Endothelial cell of umbilical vein (primary cell): ENCODE results near the gene KISS1R.

ENCODE experiments used
- EZH2 ChIP-seq: IDR thresholded peaks from 2 replicates; pipeline ENCODE4 v1.6.1; 2012; ENCODE audit warnings: borderline replicate concordance, low read depth, mild to moderate bottlenecking, moderate library complexity, low read length, inconsistent platforms; ENCODE audit not compliant: severe bottlenecking
- FOS ChIP-seq: IDR thresholded peaks from 2 replicates; pipeline ENCODE4 v1.6.1; 2011; ENCODE audit warnings: mild to moderate bottlenecking, low read length, moderate library complexity, borderline replicate concordance; ENCODE audit not compliant: insufficient read depth
- GATA2 ChIP-seq: IDR thresholded peaks from 2 replicates; pipeline ENCODE4 v1.7.0; 2011; ENCODE audit warnings: low read depth, mild to moderate bottlenecking, moderate library complexity, mixed read lengths, low read length; ENCODE audit not compliant: insufficient read length, insufficient read depth
- JUN ChIP-seq: IDR thresholded peaks from 2 replicates; pipeline ENCODE4 v1.6.1; 2011; ENCODE audit warnings: borderline replicate concordance, low read depth; ENCODE audit not compliant: insufficient read length, insufficient read depth
- MYC ChIP-seq: IDR thresholded peaks from one replicate; pipeline ENCODE4 v1.6.1; 2011; ENCODE audit warnings: mild to moderate bottlenecking, low read depth, low read length
- POLR2A ChIP-seq: IDR thresholded peaks from 2 replicates; pipeline ENCODE4 v1.6.1; 2012; ENCODE audit warnings: low read depth, mild to moderate bottlenecking, control low read depth, low read length
- POLR2AphosphoS5 ChIP-seq: IDR thresholded peaks from 2 replicates; pipeline ENCODE4 v1.6.1; 2012; ENCODE audit warnings: low read depth, mild to moderate bottlenecking, control low read depth, low read length, moderate library complexity; ENCODE audit not compliant: insufficient read depth
- TF ChIP-seq, protein P1 (sequence below), 2 donors: IDR thresholded peaks; 1 replicate in 1 of 2; 2 replicates in 1 of 2; pipeline ENCODE4 v1.5.1; 2011; ENCODE audit warnings: low read length in 2 of 2, mild to moderate bottlenecking in 2 of 2, moderate library complexity in 2 of 2, control low read depth in 1 of 2, inconsistent platforms in 1 of 2, low read depth in 1 of 2; ENCODE audit not compliant: insufficient read depth in 1 of 2; ENCODE audit errors: extremely low read depth in 1 of 2
- TF ChIP-seq, protein P2 (sequence below): IDR thresholded peaks from 2 replicates; pipeline ENCODE4 v1.6.1; 2011; ENCODE audit not compliant: insufficient read depth, insufficient read length

DNA sequence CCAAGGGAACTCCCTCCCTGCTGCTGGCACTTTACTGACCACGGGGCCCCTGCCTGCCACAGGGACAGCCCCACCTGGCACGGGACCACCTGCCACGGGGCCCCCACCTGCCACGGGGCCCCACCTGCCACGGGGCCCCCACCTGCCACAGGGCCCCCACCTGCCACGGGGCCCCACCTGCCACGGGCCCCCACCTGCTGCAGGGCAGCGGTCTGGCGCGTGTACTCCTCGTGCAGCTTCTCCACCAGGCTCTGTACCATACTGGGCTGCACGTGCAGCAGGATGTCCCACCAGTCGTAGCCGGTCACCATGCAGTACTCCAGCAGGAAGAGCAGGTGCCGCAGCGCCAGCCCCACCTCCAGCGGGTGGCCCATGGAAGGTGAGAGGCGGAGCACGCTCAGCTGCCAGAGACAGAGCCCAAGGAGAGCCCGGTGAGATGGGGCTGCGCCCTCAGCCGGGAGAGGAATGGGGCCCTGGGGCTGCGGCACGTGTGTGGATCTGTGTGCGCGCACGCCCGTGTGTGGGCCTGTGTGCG is 40.3 kb upstream of the KISS1R start:
- TF ChIP-seq, protein P1, sequence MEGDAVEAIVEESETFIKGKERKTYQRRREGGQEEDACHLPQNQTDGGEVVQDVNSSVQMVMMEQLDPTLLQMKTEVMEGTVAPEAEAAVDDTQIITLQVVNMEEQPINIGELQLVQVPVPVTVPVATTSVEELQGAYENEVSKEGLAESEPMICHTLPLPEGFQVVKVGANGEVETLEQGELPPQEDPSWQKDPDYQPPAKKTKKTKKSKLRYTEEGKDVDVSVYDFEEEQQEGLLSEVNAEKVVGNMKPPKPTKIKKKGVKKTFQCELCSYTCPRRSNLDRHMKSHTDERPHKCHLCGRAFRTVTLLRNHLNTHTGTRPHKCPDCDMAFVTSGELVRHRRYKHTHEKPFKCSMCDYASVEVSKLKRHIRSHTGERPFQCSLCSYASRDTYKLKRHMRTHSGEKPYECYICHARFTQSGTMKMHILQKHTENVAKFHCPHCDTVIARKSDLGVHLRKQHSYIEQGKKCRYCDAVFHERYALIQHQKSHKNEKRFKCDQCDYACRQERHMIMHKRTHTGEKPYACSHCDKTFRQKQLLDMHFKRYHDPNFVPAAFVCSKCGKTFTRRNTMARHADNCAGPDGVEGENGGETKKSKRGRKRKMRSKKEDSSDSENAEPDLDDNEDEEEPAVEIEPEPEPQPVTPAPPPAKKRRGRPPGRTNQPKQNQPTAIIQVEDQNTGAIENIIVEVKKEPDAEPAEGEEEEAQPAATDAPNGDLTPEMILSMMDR (IDR thresholded peaks at IDR 0.05; ENCODE audit: extremely low read depth in 1 of 2, insufficient read depth in 1 of 2, low read depth in 1 of 2, low read length in 2 of 2): no peak
- TF ChIP-seq EZH2 (no peak), POLR2AphosphoS5 (no peak), POLR2A (no peak), MYC (no peak), JUN (no peak), FOS (no peak), GATA2 (no peak)
- TF ChIP-seq, protein P2, sequence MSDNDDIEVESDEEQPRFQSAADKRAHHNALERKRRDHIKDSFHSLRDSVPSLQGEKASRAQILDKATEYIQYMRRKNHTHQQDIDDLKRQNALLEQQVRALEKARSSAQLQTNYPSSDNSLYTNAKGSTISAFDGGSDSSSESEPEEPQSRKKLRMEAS: no peak
